WTC11 (cell line): Measurements from ENCODE around the gene STN1.

Source experiments
- CBFB ChIP-seq: sonication (generic); formaldehyde crosslinking; IDR thresholded peaks from 2 replicates; pipeline ENCODE4 v1.8.1; 2022; ENCODE audit warnings: mild to moderate bottlenecking, low read depth, missing genetic modification reagents
- JUN ChIP-seq: sonication (generic); formaldehyde crosslinking; IDR thresholded peaks from 2 replicates; pipeline ENCODE4 v1.8.0; 2023; ENCODE audit warnings: mild to moderate bottlenecking, missing genetic modification reagents
- TF ChIP-seq, protein P1 (sequence below): fragments of 200-600 bp; IDR thresholded peaks from 2 replicates; pipeline ENCODE4 v1.8.0; 2022; ENCODE audit warnings: antibody characterized with exemption

- TF ChIP-seq CBFB (CRISPR knock-in tag): no peak
- TF ChIP-seq, protein P1, sequence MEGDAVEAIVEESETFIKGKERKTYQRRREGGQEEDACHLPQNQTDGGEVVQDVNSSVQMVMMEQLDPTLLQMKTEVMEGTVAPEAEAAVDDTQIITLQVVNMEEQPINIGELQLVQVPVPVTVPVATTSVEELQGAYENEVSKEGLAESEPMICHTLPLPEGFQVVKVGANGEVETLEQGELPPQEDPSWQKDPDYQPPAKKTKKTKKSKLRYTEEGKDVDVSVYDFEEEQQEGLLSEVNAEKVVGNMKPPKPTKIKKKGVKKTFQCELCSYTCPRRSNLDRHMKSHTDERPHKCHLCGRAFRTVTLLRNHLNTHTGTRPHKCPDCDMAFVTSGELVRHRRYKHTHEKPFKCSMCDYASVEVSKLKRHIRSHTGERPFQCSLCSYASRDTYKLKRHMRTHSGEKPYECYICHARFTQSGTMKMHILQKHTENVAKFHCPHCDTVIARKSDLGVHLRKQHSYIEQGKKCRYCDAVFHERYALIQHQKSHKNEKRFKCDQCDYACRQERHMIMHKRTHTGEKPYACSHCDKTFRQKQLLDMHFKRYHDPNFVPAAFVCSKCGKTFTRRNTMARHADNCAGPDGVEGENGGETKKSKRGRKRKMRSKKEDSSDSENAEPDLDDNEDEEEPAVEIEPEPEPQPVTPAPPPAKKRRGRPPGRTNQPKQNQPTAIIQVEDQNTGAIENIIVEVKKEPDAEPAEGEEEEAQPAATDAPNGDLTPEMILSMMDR: peak; percentile 48
- TF ChIP-seq JUN (CRISPR knock-in tag): no peak
Measured at GRCh38 chr10:103888113-103888841, 29.7 kb downstream of the STN1 start.
